CD4-positive, alpha-beta memory T cell (primary cell): ENCODE measurements around the gene GID4. TPM values are rescaled to one million over a fixed set of nuclear protein-coding genes. Genes with fewer than 3 reads are reported as not detected.
"Not testable (repeated sequence)": the region's sequence is repeated elsewhere in the genome, so short reads cannot be mapped to it uniquely, and the experiment has no call there.

Experiments used
- CTCF ChIA-PET: fragments of 350-600 bp; sonication (Branson Sonifier 250); formaldehyde crosslinking; loops from one replicate; lab custom pipeline; 2021; ENCODE audit warnings: inconsistent platforms; ENCODE audit not compliant: partially characterized antibody; lab: Charles Lee
- POLR2A ChIA-PET: fragments of 350-600 bp; sonication (Branson Sonifier 250); formaldehyde crosslinking; loops from one replicate; lab custom pipeline; 2021; ENCODE audit not compliant: partially characterized antibody; lab: Charles Lee
- DNase-seq, 5 donors: peaks; one replicate each; pipeline versions ENCODE4 v3.0.0 to v3.0.0-alpha.2; 2020 to 2022; ENCODE audit warnings: mixed read lengths in 1 of 5
- H3K27ac ChIP-seq: one replicate; pipeline ENCODE4 v1.7.0; 2013; ENCODE audit warnings: low read depth, low read length
- H3K27me3 ChIP-seq: 2 replicates; pipeline ENCODE4 v1.7.0; 2013; ENCODE audit warnings: mild to moderate bottlenecking, low read length, moderate library complexity; ENCODE audit not compliant: insufficient read depth
- H3K36me3 ChIP-seq: 2 replicates; pipeline ENCODE4 v1.7.0; 2013; ENCODE audit warnings: mild to moderate bottlenecking, low read length, moderate library complexity; ENCODE audit not compliant: insufficient read depth
- H3K4me1 ChIP-seq: 2 replicates; pipeline ENCODE4 v1.7.0; 2013; ENCODE audit warnings: mild to moderate bottlenecking, low read length, moderate library complexity; ENCODE audit not compliant: insufficient read depth
- H3K4me3 ChIP-seq, 2 donors: one replicate each; pipeline ENCODE4 v1.7.0; 2013; ENCODE audit warnings: low read length in 2 of 2, mild to moderate bottlenecking in 1 of 2
- H3K9me3 ChIP-seq, 2 donors: one replicate each; pipeline ENCODE4 v1.7.0; 2013; ENCODE audit warnings: low read length in 2 of 2, control low read depth in 1 of 2; ENCODE audit not compliant: control insufficient read depth in 1 of 2
- H3K27ac Mint-ChIP-seq, 7 donors: one replicate each; pipeline ENCODE4 v1.8.0; 2020 to 2021; ENCODE audit warnings: mixed read lengths in 7 of 7, mild to moderate bottlenecking in 6 of 7, inconsistent platforms in 3 of 7, moderate library complexity in 3 of 7
- H3K27me3 Mint-ChIP-seq, 2 donors: one replicate each; pipeline ENCODE4 v1.8.0; 2020 to 2021; ENCODE audit warnings: mixed read lengths in 2 of 2
- H3K36me3 Mint-ChIP-seq, 2 donors: one replicate each; pipeline ENCODE4 v1.8.0; 2020 to 2021; ENCODE audit warnings: mixed read lengths in 2 of 2, inconsistent platforms in 1 of 2, mild to moderate bottlenecking in 1 of 2
- H3K4me1 Mint-ChIP-seq, 4 donors: one replicate each; pipeline ENCODE4 v1.8.0; 2020 to 2021; ENCODE audit warnings: mixed read lengths in 4 of 4, mild to moderate bottlenecking in 1 of 4
- H3K4me3 Mint-ChIP-seq, 8 donors: one replicate each; pipeline ENCODE4 v1.8.0; 2020 to 2021; ENCODE audit warnings: mixed read lengths in 8 of 8, mild to moderate bottlenecking in 7 of 8, moderate library complexity in 6 of 8, inconsistent platforms in 3 of 8
- H3K9me3 Mint-ChIP-seq, 8 donors: one replicate each; pipeline ENCODE4 v1.8.0; 2020 to 2021; ENCODE audit warnings: mixed read lengths in 8 of 8, mild to moderate bottlenecking in 5 of 8, inconsistent platforms in 3 of 8, moderate library complexity in 1 of 8
- intact Hi-C: fragments of 100-400 bp; cut with micrococcal nuclease; formaldehyde crosslinking; loops from one replicate; pipeline ENCODE4 v1.15.1; 2023
- polyA plus RNA-seq, 2 donors: library from polyadenylated mRNA; unstranded; fragments of 300-500 nt; fragmentation: Illumina TruSeq; gene quantifications; one replicate each; pipeline ENCODE4 v1.2.3, GENCODE V29; 2021
- total RNA-seq, 2 experiments: library from RNA; stranded (reverse); gene quantifications; one replicate each; pipeline ENCODE4 v1.2.3, GENCODE V29; 2021

GID4 gene
- 10 to 100 TPM; 11.1 to 13.1 TPM for total RNA-seq
- polyA plus RNA-seq: 1 to 10 TPM; 6.5 to 8.4 TPM

DNA sequence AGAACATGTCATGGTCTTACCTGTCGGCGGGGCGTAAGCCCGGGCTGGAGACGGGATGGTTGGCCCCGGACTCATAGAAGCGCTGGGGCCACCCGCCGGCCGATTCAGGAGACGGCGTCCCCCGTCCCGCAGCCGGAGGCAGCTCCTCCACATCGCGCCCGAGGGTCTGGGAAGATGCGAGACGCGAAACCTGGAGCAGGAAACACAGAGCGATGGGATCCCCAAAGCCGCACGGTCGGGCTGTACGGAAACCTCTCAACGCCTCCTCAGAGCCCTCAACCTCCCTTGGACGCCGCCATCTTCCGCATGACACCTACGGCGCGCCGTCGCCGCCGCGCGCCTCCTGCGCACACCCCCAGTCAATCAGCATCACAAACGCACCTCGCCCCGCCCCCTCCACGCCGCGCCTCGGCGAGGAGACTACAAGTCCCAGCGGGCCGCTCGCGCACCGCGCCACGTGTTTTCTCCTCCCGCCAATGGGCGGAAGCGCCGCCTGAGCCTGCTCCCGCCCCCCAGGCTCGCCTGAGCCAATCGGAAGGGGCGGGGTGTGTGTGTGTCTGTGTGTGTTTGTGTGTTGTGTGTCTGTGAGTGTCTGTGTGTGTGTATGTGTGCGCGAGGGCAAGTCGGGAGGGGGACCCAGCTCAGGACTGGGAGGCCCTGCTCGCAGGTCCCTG lies at the start of gene GID4, which contains the start of gene ATPAF2:
TSS of gene GID4 (plus strand) at position 548 of the 674 bp plus-strand sequence. CDS start at position 605, 57 bp downstream.
TSS of gene ATPAF2 (minus strand) at position 308 of the 674 bp plus-strand sequence. CDS start at position 153, 155 bp downstream.
- CTCF ChIA-PET: interaction anchor here (0.7 to 1.7 kb wide), 3 partner anchors 10 to 359 kb away, joined by 3 to 5 read pairs (median 5); no protein-coding TSS in a partner anchor
- H3K9me3 Mint-ChIP-seq: peaks cover 0 to 1% (median 0%) of the 10 kb centered on the region in 8 donors
- H3K4me3 Mint-ChIP-seq: peak within 1 kb of the TSS; percentile 92 to 100 (median 100)
- no peaks in the 10 kb centered on the region for H3K27me3 Mint-ChIP-seq
- peak; percentile 99 to 100 (median 100) for DNase-seq
- H3K27ac Mint-ChIP-seq: peak within 1 kb of the TSS; percentile 80 to 100 (median 99)
- Histone ChIP-seq H3K36me3 (no peaks in the 10 kb centered on the region), H3K4me3 (peak within 1 kb of the TSS; percentile 72 to 79), H3K4me1 (peaks cover 26% of the 10 kb centered on the region), H3K9me3 (no peaks in the 10 kb centered on the region), H3K27me3 (no peaks in the 10 kb centered on the region), H3K27ac (peak within 1 kb of the TSS; percentile 73)
- peaks cover 34 to 60% (median 48%) of the 10 kb centered on the region in 4 donors for H3K4me1 Mint-ChIP-seq
- intact Hi-C loops: loop anchor here (1.0 to 5.0 kb wide), 6 partner anchors 48 to 562 kb away; partner anchors contain the start of genes ALKBH5, DRC3, DRG2 and MED9
- POLR2A ChIA-PET: interaction anchor here (1.2 kb wide), 2 partner anchors 149 to 203 kb away, joined by 3 to 6 read pairs; partner anchors contain the start of gene SREBF1
- peaks cover 0 to 9% of the 10 kb centered on the region in 2 donors for H3K36me3 Mint-ChIP-seq

DNA sequence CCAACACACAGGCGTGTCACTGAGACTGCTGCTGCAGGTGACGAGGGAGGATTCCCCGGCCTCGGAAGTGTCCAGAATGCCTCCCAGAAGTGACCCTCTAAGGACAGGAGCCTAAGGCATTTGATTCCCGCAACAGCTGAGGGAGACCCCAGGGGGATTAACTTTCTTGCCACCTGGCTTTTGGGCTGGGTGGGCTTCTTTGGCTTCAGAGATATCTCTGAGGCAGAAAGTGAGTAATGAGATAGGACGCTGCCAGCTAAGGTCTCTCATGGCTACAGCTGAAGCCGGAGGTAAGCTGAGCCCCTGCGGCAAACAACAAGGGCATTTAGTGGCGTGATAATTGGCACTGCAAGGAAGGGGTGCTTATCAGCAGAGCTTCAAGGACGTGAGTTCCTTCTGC lies 49.6 kb upstream of the GID4 start:
- Mint-ChIP-seq H3K27me3 (no peaks in the 10 kb centered on the region), H3K36me3 (no peaks in the 10 kb centered on the region), H3K9me3 (no peaks in the 10 kb centered on the region), H3K27ac (no peak overlapping the region), H3K4me1 (no peaks in the 10 kb centered on the region), H3K4me3 (no peak overlapping the region)
- CTCF ChIA-PET: no interaction called here
- POLR2A ChIA-PET: no interaction called here
- Histone ChIP-seq H3K27ac (no peak overlapping the region), H3K27me3 (no peaks in the 10 kb centered on the region), H3K36me3 (no peaks in the 10 kb centered on the region), H3K4me3 (no peak overlapping the region), H3K9me3 (no peaks in the 10 kb centered on the region), H3K4me1 (no peaks in the 10 kb centered on the region)
- DNase-seq: no peak
- intact Hi-C loops: no loop called here

GRCh38 chr17:17990282-17990681 lies 48.9 kb upstream of the GID4 start:
- Histone ChIP-seq H3K4me3 (no peak overlapping the region), H3K27ac (no peak overlapping the region), H3K9me3 (no peaks in the 10 kb centered on the region), H3K27me3 (no peaks in the 10 kb centered on the region), H3K4me1 (no peaks in the 10 kb centered on the region), H3K36me3 (no peaks in the 10 kb centered on the region)
- H3K4me1 Mint-ChIP-seq: no peaks in the 10 kb centered on the region
- ChIA-PET POLR2A (no interaction called here), CTCF (no interaction called here)
- H3K36me3 Mint-ChIP-seq: no peaks in the 10 kb centered on the region
- peak overlapping the region in 1 of 7 donors; percentile 66 for H3K27ac Mint-ChIP-seq
- H3K9me3 Mint-ChIP-seq: no peaks in the 10 kb centered on the region
- intact Hi-C loops: no loop called here
- no peak overlapping the region for H3K4me3 Mint-ChIP-seq
- H3K27me3 Mint-ChIP-seq: no peaks in the 10 kb centered on the region
- no peak for DNase-seq

DNA sequence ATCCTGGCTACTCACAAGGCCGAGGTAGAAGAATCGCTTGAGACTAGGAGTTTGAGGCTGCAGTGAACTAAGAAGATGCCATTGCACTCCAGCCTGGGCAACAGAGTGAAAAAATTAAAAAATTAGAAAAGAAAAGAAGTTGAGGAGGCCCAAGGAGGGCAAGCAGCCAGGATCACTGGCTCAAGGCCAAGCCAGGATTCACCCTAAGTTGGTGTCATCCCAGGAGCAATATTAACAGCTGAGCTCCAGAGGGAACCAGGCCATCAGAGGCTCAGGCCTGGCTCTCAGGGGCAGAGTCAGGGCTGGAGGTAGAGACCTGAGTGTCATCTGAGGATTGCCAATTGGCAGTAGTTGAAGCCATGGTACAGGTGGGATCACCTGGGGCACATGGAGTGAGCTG lies 45.8 kb upstream of the GID4 start:
- peak overlapping the region in 1 of 7 donors; percentile 27 for H3K27ac Mint-ChIP-seq

DNA sequence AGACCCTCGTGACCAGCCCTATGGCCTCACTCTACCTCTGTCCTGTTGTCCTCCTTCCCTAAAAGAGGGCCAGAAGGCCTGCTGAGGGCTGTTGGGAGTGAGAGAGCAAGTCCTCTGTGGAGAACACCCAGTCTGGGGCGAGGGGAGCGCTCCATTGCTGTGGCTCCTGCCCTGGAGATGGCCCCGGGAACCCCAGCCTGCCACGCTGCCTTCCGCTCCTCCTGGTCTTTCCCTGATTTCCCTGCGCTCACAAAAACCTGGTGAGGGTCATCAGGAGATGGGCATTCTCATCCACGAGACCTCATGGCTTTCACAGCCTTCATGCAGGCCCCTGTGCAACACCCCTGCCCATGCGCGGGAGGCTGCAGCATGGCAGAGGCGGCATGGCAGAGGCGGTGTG lies 45.4 kb upstream of the GID4 start:
- DNase-seq: no peak
- H3K4me1 Mint-ChIP-seq: no peaks in the 10 kb centered on the region
- H3K9me3 Mint-ChIP-seq: no peaks in the 10 kb centered on the region
- no peaks in the 10 kb centered on the region for H3K36me3 Mint-ChIP-seq
- no peaks in the 10 kb centered on the region for H3K36me3 ChIP-seq
- H3K27ac Mint-ChIP-seq: no peak overlapping the region
- no peaks in the 10 kb centered on the region for H3K27me3 Mint-ChIP-seq
- intact Hi-C loops: no loop called here
- POLR2A ChIA-PET: no interaction called here
- H3K4me3 ChIP-seq: no peak overlapping the region
- CTCF ChIA-PET: no interaction called here
- H3K4me1 ChIP-seq: no peaks in the 10 kb centered on the region
- no peaks in the 10 kb centered on the region for H3K27me3 ChIP-seq
- no peaks in the 10 kb centered on the region for H3K9me3 ChIP-seq
- H3K4me3 Mint-ChIP-seq: no peak overlapping the region
- H3K27ac ChIP-seq: no peak overlapping the region

More for the DNA sequence above, 45.8 kb upstream of the GID4 start:
- ChIA-PET CTCF (no interaction called here), POLR2A (no interaction called here)
- no peaks in the 10 kb centered on the region for H3K36me3 Mint-ChIP-seq
- Histone ChIP-seq H3K27ac (no peak overlapping the region), H3K36me3 (no peaks in the 10 kb centered on the region), H3K4me1 (no peaks in the 10 kb centered on the region), H3K27me3 (no peaks in the 10 kb centered on the region), H3K9me3 (no peaks in the 10 kb centered on the region), H3K4me3 (no peak overlapping the region)
- H3K27me3 Mint-ChIP-seq: no peaks in the 10 kb centered on the region
- no peak for DNase-seq
- intact Hi-C loops: no loop called here
- H3K9me3 Mint-ChIP-seq: no peaks in the 10 kb centered on the region
- no peak overlapping the region for H3K4me3 Mint-ChIP-seq
- H3K4me1 Mint-ChIP-seq: no peaks in the 10 kb centered on the region

DNA sequence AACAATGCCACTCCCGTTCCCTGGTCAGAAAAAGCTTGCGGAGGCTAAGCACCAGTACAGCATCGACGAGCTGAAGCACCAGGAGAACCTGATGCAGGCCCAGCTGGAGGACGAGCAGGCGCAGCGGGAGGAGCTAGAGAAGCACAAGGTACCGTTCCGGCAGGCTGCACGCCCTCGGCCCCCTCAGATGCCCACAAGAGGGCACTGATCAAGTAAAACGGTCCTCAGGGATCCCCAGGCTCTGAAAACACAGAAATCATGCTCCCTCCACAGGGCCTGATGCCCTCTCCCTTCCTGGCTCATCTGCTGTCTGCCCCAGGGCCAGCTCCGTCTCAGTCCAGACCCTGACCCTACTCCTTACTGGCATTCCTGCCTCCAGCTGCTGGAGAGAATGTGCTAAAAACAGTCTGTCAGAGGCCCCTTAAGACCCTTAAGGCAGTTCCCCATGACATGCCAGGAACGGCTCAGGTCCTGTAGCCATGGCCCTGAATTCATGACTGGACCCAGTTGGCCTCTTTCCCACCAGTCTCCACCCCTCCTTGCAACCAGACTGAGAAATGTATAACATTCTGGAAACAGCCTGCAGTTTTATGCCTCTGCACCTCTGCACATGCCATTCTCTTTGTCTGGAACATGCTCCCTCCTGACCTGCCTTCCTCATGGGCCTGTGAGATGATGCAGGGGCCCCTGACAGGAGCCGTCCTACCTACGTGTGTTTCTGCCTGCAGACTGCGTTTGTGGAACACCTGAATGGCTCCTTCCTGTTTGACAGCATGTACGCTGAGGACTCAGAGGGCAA lies 44.7 kb upstream of the GID4 start:
- H3K4me1 Mint-ChIP-seq: no peaks in the 10 kb centered on the region
- peak overlapping the region in 3 of 7 donors; percentile 11 to 77 (median 27) for H3K27ac Mint-ChIP-seq
- no peaks in the 10 kb centered on the region for H3K36me3 Mint-ChIP-seq
- no peak for DNase-seq
- H3K27me3 Mint-ChIP-seq: no peaks in the 10 kb centered on the region
- intact Hi-C loops: no loop called here
- POLR2A ChIA-PET: no interaction called here
- no peak overlapping the region for H3K4me3 Mint-ChIP-seq
- CTCF ChIA-PET: no interaction called here
- Histone ChIP-seq H3K27me3 (no peaks in the 10 kb centered on the region), H3K36me3 (no peaks in the 10 kb centered on the region), H3K27ac (no peak overlapping the region), H3K4me3 (no peak overlapping the region), H3K9me3 (no peaks in the 10 kb centered on the region), H3K4me1 (no peaks in the 10 kb centered on the region)
- no peaks in the 10 kb centered on the region for H3K9me3 Mint-ChIP-seq

DNA sequence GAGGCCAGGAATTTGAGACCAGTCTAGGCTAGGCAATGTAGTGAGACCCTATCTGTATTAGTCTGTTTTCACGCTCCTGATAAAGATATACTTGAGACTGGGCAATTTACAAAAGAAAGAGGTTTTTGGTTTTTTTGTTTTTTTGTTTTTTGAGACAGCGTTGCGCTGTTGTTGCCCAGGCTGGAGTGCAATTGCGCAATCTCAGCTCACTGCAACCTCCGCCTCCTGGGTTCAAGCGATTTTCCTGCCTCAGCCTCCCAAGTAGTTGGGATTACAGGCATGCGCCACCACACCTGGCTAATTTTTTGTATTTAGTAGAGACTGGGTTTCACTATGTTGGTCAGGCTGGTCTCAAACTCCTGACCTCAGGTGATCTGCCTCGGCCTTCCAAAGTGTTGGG lies 43.3 kb upstream of the GID4 start:
- H3K27me3 Mint-ChIP-seq, H3K9me3 Mint-ChIP-seq, intact Hi-C loops, POLR2A ChIA-PET, H3K4me3 ChIP-seq, H3K27me3 ChIP-seq, H3K4me1 ChIP-seq, H3K36me3 ChIP-seq, H3K9me3 ChIP-seq, H3K27ac ChIP-seq, H3K27ac Mint-ChIP-seq, H3K4me1 Mint-ChIP-seq, DNase-seq, H3K36me3 Mint-ChIP-seq, H3K4me3 Mint-ChIP-seq: not testable (repeated sequence)
- CTCF ChIA-PET: interaction anchor here (0.9 kb wide), 1 partner anchor 184 kb away, joined by 3 read pairs; no protein-coding TSS in a partner anchor
